Sigmoid colon (tissue), 7 donors: ENCODE data around the gene B4GALT4. TPM values are rescaled to one million over a fixed set of nuclear protein-coding genes. Genes with fewer than 3 reads are reported as not detected.
A peak's percentile ranks its signal among the peaks of the same experiment; 100 is the strongest.

Source experiments
- DNase-seq: peaks from one replicate; pipeline ENCODE4 v3.0.0-alpha.2; 2019
- H3K27ac ChIP-seq, 4 donors: fragments of 200-600 bp; sonication (generic); one replicate each; pipeline ENCODE4 v1.5.1; 2016 to 2019; ENCODE audit warnings: mild to moderate bottlenecking in 1 of 4
- H3K27me3 ChIP-seq, 3 donors: fragments of 200-600 bp; sonication (generic); one replicate each; pipeline ENCODE4 v1.5.1; 2019; ENCODE audit warnings: mild to moderate bottlenecking in 1 of 3
- H3K36me3 ChIP-seq, 4 donors: fragments of 200-600 bp; sonication (generic); one replicate each; pipeline ENCODE4 v1.5.1; 2016 to 2019
- H3K4me1 ChIP-seq, 4 donors: fragments of 200-600 bp; sonication (generic); one replicate each; pipeline ENCODE4 v1.5.1; 2017 to 2019
- H3K4me3 ChIP-seq, 4 donors: fragments of 200-600 bp; sonication (generic); one replicate each; pipeline ENCODE4 v1.5.1; 2017 to 2019; ENCODE audit warnings: mild to moderate bottlenecking in 2 of 4, moderate library complexity in 1 of 4
- H3K9me3 ChIP-seq, 4 donors: fragments of 200-600 bp in 3 of 4; sonication (generic) in 3 of 4; one replicate each; pipeline versions ENCODE4 v1.5.1 to v1.6.1; 2013 to 2019
- EP300 ChIP-seq, 4 donors: sonication (generic); formaldehyde crosslinking; IDR thresholded peaks; one replicate each; pipeline ENCODE4 v1.6.1; 2017; ENCODE audit warnings: antibody characterized with exemption in 4 of 4
- POLR2A ChIP-seq, 2 donors: fragments of 450-650 bp; IDR thresholded peaks; one replicate each; pipeline ENCODE4 v1.6.1; 2016; ENCODE audit warnings: antibody characterized with exemption in 2 of 2, mild to moderate bottlenecking in 2 of 2, moderate library complexity in 2 of 2
- POLR2AphosphoS5 ChIP-seq, 4 donors: sonication (generic); formaldehyde crosslinking; IDR thresholded peaks; one replicate each; pipeline ENCODE4 v1.6.1; 2017; ENCODE audit warnings: antibody characterized with exemption in 4 of 4
- WGBS, 2 donors: extraction: QIAGEN DNeasy Blood & Tissue Kit; methylation state at CpG; one replicate each; pipeline ENCODE4 v1.1.7; 2013; 5-methylcytosine and 5-hydroxymethylcytosine counted together
- intact Hi-C: fragments of 100-400 bp; cut with DNase I; formaldehyde crosslinking; loops from one replicate; pipeline ENCODE4 v1.15.1; 2023
- polyA plus RNA-seq, 3 donors: library from polyadenylated mRNA; stranded (reverse); fragments of 200-250 nt; gene quantifications; one replicate each; pipeline ENCODE4 v1.2.3, GENCODE V29; 2013
- total RNA-seq, 4 donors: library from RNA; depleted of rRNA; stranded (reverse); fragments of >200 nt; gene quantifications; one replicate each; pipeline ENCODE4 v1.1.0, GENCODE V29; 2016
- TF ChIP-seq, protein P1 (sequence below), 4 experiments: fragments of 450-650 bp in 3 of 4; fragments of 200-600 bp in 1 of 4; IDR thresholded peaks; one replicate each; pipeline ENCODE4 v1.5.1; 2016 to 2019; ENCODE audit warnings: antibody characterized with exemption in 4 of 4, mild to moderate bottlenecking in 3 of 4, moderate library complexity in 2 of 4
- donor health status: healthy with polysubstance abuse.
- donor health status: Bipolar disorder and iron deficiency.
- donor health status: healthy.

The B4GALT4 gene
- total and polyA plus RNA-seq, 7 donors: 12.1 to 45.6 (median 15.8) TPM

GRCh38 chr3:119239206-119239820 is 1.4 kb downstream of the B4GALT4 start:
- Histone ChIP-seq H3K27ac (peak overlapping the region; percentile 85 to 92 (median 90)), H3K9me3 (no peaks in the 10 kb centered on the region), H3K4me3 (peak overlapping the region; percentile 59 to 85 (median 72)), H3K4me1 (peaks cover 0 to 28% (median 17%) of the 10 kb centered on the region in 4 donors), H3K27me3 (no peaks in the 10 kb centered on the region), H3K36me3 (peaks cover 0 to 24% (median 6%) of the 10 kb centered on the region in 4 donors)
- intact Hi-C loops: loop anchor here (10.0 kb wide), 1 partner anchor 205 kb away; the partner anchor contains the start of gene IGSF11
- DNase-seq: no peak
- TF ChIP-seq, protein P1, sequence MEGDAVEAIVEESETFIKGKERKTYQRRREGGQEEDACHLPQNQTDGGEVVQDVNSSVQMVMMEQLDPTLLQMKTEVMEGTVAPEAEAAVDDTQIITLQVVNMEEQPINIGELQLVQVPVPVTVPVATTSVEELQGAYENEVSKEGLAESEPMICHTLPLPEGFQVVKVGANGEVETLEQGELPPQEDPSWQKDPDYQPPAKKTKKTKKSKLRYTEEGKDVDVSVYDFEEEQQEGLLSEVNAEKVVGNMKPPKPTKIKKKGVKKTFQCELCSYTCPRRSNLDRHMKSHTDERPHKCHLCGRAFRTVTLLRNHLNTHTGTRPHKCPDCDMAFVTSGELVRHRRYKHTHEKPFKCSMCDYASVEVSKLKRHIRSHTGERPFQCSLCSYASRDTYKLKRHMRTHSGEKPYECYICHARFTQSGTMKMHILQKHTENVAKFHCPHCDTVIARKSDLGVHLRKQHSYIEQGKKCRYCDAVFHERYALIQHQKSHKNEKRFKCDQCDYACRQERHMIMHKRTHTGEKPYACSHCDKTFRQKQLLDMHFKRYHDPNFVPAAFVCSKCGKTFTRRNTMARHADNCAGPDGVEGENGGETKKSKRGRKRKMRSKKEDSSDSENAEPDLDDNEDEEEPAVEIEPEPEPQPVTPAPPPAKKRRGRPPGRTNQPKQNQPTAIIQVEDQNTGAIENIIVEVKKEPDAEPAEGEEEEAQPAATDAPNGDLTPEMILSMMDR (IDR thresholded peaks at IDR 0.05): no peak
- TF ChIP-seq EP300 (IDR thresholded peaks at IDR 0.05) (no peak), POLR2AphosphoS5 (IDR thresholded peaks at IDR 0.05) (no peak), POLR2A (IDR thresholded peaks at IDR 0.05) (no peak)
- WGBS, 2 donors: 16 to 40% methylated on average over 5 of the region's 5 CpGs

GRCh38 chr3:119238363-119238762 is 2.3 kb downstream of the B4GALT4 start:
- no peak for DNase-seq
- intact Hi-C loops: loop anchor here (10.0 kb wide), 1 partner anchor 204 kb away; the partner anchor contains the start of gene IGSF11
- Histone ChIP-seq H3K4me1 (peaks cover 0 to 28% (median 17%) of the 10 kb centered on the region in 4 donors), H3K27me3 (no peaks in the 10 kb centered on the region), H3K27ac (no peak overlapping the region), H3K9me3 (no peaks in the 10 kb centered on the region), H3K36me3 (peaks cover 0 to 34% (median 6%) of the 10 kb centered on the region in 4 donors), H3K4me3 (no peak overlapping the region)
- 55 to 83% methylated on average over 4 of the region's 4 CpGs for WGBS, 2 donors
- TF ChIP-seq POLR2AphosphoS5 (IDR thresholded peaks at IDR 0.05) (no peak), POLR2A (IDR thresholded peaks at IDR 0.05) (no peak), EP300 (IDR thresholded peaks at IDR 0.05) (no peak)
- TF ChIP-seq, protein P1 (IDR thresholded peaks at IDR 0.05): no peak

DNA sequence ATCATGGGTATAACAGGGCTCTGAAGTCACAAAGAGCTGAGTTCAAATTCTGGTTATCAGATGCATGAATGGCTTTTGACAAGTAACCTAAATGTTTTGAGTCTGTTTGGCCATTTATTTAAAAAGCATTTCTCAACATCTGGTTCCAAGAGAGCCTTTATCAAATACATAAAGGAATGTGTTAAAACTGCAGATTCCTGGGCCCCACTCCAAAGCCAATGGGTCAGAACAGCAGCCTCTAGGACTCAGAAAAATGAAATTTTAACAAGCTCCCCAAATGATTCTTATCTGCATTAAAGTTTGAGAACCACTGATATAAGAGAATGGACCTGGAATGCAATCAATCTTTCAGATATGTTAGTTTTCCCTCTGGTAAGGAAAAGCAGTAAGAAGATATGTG is 3.4 kb downstream of the B4GALT4 start:
- H3K27me3 ChIP-seq: no peaks in the 10 kb centered on the region
- no peak overlapping the region for H3K27ac ChIP-seq
- H3K9me3 ChIP-seq: no peaks in the 10 kb centered on the region
- TF ChIP-seq POLR2A (IDR thresholded peaks at IDR 0.05): no peak
- TF ChIP-seq EP300 (IDR thresholded peaks at IDR 0.05): no peak
- no peak for TF ChIP-seq POLR2AphosphoS5 (IDR thresholded peaks at IDR 0.05)
- TF ChIP-seq, protein P1 (IDR thresholded peaks at IDR 0.05): no peak
- intact Hi-C loops: loop anchor here (10.0 kb wide), 1 partner anchor 202 kb away; the partner anchor contains the start of gene IGSF11
- no peak for DNase-seq
- peaks cover 0 to 28% (median 17%) of the 10 kb centered on the region in 4 donors for H3K4me1 ChIP-seq
- no peak overlapping the region for H3K4me3 ChIP-seq
- peaks cover 0 to 44% (median 6%) of the 10 kb centered on the region in 4 donors for H3K36me3 ChIP-seq

- intact Hi-C loops: loop anchor here (10.0 kb wide), 1 partner anchor 202 kb away; the partner anchor contains the start of gene IGSF11
- Histone ChIP-seq H3K4me1 (peaks cover 0 to 28% (median 17%) of the 10 kb centered on the region in 4 donors), H3K27ac (no peak overlapping the region), H3K4me3 (no peak overlapping the region), H3K36me3 (peaks cover 0 to 49% (median 6%) of the 10 kb centered on the region in 4 donors), H3K9me3 (no peaks in the 10 kb centered on the region), H3K27me3 (no peaks in the 10 kb centered on the region)
- TF ChIP-seq EP300 (IDR thresholded peaks at IDR 0.05) (no peak), POLR2AphosphoS5 (IDR thresholded peaks at IDR 0.05) (no peak), POLR2A (IDR thresholded peaks at IDR 0.05) (no peak)
- TF ChIP-seq, protein P1 (IDR thresholded peaks at IDR 0.05): no peak
- WGBS, 2 donors: 61 to 73% methylated on average over 7 of the region's 7 CpGs
- DNase-seq: no peak
Measured at GRCh38 chr3:119236756-119237155, 3.9 kb downstream of the B4GALT4 start.
